ENCODE results near the gene TBC1D19. TPM values are rescaled to one million over a fixed set of nuclear protein-coding genes. Genes with fewer than 3 reads are reported as not detected.
"Not testable (repeated sequence)": the region's sequence is repeated elsewhere in the genome, so short reads cannot be mapped to it uniquely, and the experiment has no call there.

The TBC1D19 gene
- total RNA-seq, 6 experiments from 2014 or later: 8.5 to 14.4 (median 12.1) TPM

GRCh38 chr4:26632916-26633315 lies 49.0 kb downstream of the TBC1D19 start:
- H3K36me3 Mint-ChIP-seq (ENCODE audit: low read depth): peaks cover 38% of the 10 kb centered on the region
- H3K4me1 Mint-ChIP-seq (ENCODE audit: low read depth): peaks cover 7% of the 10 kb centered on the region
- no peak for DNase-seq
- H3K4me3 Mint-ChIP-seq: no peak overlapping the region
- H3K27ac Mint-ChIP-seq: no peak overlapping the region
- H3K27me3 Mint-ChIP-seq (ENCODE audit: insufficient read depth): no peaks in the 10 kb centered on the region; the same call in 1 of the 2 replicates
- H3K9me3 Mint-ChIP-seq: no peaks in the 10 kb centered on the region
- TF ChIP-seq, protein P1, sequence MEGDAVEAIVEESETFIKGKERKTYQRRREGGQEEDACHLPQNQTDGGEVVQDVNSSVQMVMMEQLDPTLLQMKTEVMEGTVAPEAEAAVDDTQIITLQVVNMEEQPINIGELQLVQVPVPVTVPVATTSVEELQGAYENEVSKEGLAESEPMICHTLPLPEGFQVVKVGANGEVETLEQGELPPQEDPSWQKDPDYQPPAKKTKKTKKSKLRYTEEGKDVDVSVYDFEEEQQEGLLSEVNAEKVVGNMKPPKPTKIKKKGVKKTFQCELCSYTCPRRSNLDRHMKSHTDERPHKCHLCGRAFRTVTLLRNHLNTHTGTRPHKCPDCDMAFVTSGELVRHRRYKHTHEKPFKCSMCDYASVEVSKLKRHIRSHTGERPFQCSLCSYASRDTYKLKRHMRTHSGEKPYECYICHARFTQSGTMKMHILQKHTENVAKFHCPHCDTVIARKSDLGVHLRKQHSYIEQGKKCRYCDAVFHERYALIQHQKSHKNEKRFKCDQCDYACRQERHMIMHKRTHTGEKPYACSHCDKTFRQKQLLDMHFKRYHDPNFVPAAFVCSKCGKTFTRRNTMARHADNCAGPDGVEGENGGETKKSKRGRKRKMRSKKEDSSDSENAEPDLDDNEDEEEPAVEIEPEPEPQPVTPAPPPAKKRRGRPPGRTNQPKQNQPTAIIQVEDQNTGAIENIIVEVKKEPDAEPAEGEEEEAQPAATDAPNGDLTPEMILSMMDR (IDR thresholded peaks at IDR 0.05): no peak

- no peaks in the 10 kb centered on the region for H3K9me3 Mint-ChIP-seq
- H3K36me3 Mint-ChIP-seq (ENCODE audit: low read depth): peaks cover 34% of the 10 kb centered on the region
- no peak for DNase-seq
- TF ChIP-seq, protein P1 (IDR thresholded peaks at IDR 0.05): no peak
- H3K27me3 Mint-ChIP-seq (ENCODE audit: insufficient read depth): no peaks in the 10 kb centered on the region; the same call in 1 of the 2 replicates
- peaks cover 7% of the 10 kb centered on the region for H3K4me1 Mint-ChIP-seq (ENCODE audit: low read depth)
- H3K4me3 Mint-ChIP-seq: no peak overlapping the region
- H3K27ac Mint-ChIP-seq: no peak overlapping the region
Observed at GRCh38 chr4:26634237-26634636, 50.4 kb downstream of the TBC1D19 start.

DNA sequence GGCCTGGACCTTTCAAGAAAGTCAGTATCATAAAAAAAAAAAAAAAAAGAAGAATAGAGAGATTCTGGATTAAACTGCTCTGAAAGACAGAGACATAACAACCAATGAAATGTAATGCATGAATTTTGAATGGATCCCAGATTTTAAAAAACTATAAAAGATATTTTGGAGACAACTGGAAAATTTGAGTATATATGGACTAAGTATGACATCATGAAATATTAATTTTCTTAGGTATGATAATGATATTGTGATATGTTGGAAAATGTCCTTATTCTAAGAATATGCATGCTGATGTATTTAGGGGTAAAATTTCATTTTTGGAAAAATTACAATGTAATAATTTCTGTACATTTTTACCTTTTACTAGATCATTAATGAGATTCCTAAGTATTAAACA lies 52.6 kb downstream of the TBC1D19 start:
- Mint-ChIP-seq H3K9me3 (no peaks in the 10 kb centered on the region), H3K4me3 (no peak overlapping the region), H3K36me3 (ENCODE audit: low read depth) (peaks cover 39% of the 10 kb centered on the region), H3K4me1 (ENCODE audit: low read depth) (peaks cover 7% of the 10 kb centered on the region), H3K27ac (no peak overlapping the region), H3K27me3 (ENCODE audit: insufficient read depth) (no peaks in the 10 kb centered on the region; the same call in 1 of the 2 replicates)
- no peak for DNase-seq
- TF ChIP-seq, protein P1 (IDR thresholded peaks at IDR 0.05): no peak

DNA sequence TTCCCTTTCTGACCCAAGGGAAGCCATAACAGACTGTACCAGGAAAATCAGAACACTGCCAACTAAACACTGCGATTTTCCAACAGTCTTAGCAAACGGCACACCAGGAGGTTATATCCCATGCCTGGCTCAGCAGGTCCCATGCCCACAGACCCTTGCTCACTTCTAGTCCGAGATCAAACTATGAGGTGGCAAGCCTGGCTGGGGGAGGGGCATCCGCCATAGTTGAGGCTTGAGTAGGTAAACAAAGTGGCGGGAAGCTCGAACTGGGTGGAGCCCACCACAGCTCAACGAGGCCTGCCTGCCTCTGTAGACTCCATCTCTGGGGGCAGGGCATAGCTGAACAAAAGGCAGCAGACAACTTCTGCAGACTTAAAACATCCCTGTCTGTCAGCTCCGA lies 56.8 kb downstream of the TBC1D19 start:
- not testable (repeated sequence) for H3K4me3 Mint-ChIP-seq; H3K27me3 Mint-ChIP-seq (ENCODE audit: insufficient read depth); H3K4me1 Mint-ChIP-seq (ENCODE audit: low read depth); DNase-seq; H3K27ac Mint-ChIP-seq; H3K9me3 Mint-ChIP-seq
- H3K36me3 Mint-ChIP-seq (ENCODE audit: low read depth): peaks cover 33% of the 10 kb centered on the region

GRCh38 chr4:26647523-26648224 lies 63.8 kb downstream of the TBC1D19 start:
- Mint-ChIP-seq H3K36me3 (ENCODE audit: low read depth) (peaks cover 18% of the 10 kb centered on the region), H3K27me3 (ENCODE audit: insufficient read depth) (no peaks in the 10 kb centered on the region), H3K27ac (no peak overlapping the region), H3K9me3 (no peaks in the 10 kb centered on the region), H3K4me1 (ENCODE audit: low read depth) (no peaks in the 10 kb centered on the region), H3K4me3 (no peak overlapping the region)
- TF ChIP-seq, protein P1 (IDR thresholded peaks at IDR 0.05): no peak
- DNase-seq: no peak

DNA sequence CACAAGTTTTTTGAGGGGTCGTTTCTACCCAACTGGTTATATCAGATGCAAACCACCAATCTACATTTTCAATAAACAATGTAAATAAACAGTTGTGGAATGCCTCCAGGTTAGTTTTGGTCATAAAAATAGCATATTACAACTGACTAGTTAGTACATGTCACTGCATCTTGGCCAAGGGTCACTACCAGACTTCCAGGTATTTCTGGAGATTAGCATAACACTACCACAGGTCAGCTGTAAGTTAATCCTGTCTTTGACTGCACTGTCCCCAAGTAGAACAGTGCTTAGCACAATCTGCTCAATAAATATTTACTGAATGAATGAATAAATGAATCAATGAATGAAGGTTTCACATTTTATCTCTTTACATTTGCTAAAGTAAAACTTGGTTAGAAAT lies 64.4 kb downstream of the TBC1D19 start:
- Mint-ChIP-seq H3K4me3 (no peak overlapping the region), H3K27me3 (ENCODE audit: insufficient read depth) (no peaks in the 10 kb centered on the region), H3K36me3 (ENCODE audit: low read depth) (peaks cover 20% of the 10 kb centered on the region), H3K9me3 (no peaks in the 10 kb centered on the region), H3K27ac (no peak overlapping the region), H3K4me1 (ENCODE audit: low read depth) (no peaks in the 10 kb centered on the region)
- TF ChIP-seq, protein P1 (IDR thresholded peaks at IDR 0.05): no peak
- DNase-seq: no peak
